ENCODE measurements around the gene TRAK2. TPM values are rescaled to one million over a fixed set of nuclear protein-coding genes. Genes with fewer than 3 reads are reported as not detected.

TRAK2 gene
- total RNA-seq, 1 experiment from 2014 or later: 12.8 TPM

DNA sequence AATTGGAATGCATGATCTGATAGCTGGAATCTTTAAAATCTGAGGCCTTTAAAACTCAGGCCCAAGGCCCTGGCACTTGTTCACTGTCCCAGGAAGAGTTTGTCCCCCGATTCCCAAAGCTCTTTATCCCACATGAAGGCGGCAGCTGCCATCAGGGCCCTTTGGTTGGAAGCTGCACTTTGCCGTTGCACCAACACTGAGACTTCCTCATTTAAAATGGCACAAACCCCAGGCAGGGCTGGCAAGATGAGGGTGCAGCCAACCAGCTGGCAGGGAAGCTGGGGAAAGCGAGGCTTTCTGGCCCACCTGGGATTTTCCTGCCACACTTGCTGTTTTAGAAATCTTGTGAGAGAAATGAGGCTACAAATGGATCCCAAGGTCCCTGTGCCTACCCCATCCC, 100.4 kb downstream of the TRAK2 start (continued):
- TF ChIP-seq, protein P1, sequence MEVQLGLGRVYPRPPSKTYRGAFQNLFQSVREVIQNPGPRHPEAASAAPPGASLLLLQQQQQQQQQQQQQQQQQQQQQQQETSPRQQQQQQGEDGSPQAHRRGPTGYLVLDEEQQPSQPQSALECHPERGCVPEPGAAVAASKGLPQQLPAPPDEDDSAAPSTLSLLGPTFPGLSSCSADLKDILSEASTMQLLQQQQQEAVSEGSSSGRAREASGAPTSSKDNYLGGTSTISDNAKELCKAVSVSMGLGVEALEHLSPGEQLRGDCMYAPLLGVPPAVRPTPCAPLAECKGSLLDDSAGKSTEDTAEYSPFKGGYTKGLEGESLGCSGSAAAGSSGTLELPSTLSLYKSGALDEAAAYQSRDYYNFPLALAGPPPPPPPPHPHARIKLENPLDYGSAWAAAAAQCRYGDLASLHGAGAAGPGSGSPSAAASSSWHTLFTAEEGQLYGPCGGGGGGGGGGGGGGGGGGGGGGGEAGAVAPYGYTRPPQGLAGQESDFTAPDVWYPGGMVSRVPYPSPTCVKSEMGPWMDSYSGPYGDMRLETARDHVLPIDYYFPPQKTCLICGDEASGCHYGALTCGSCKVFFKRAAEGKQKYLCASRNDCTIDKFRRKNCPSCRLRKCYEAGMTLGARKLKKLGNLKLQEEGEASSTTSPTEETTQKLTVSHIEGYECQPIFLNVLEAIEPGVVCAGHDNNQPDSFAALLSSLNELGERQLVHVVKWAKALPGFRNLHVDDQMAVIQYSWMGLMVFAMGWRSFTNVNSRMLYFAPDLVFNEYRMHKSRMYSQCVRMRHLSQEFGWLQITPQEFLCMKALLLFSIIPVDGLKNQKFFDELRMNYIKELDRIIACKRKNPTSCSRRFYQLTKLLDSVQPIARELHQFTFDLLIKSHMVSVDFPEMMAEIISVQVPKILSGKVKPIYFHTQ (CRISPR knock-in tag; IDR thresholded peaks at IDR 0.05): no peak
- no peak for TF ChIP-seq TEAD4 (CRISPR knock-in tag; IDR thresholded peaks at IDR 0.05)
- no peak for TF ChIP-seq ZNF416 (CRISPR knock-in tag; IDR thresholded peaks at IDR 0.05)
- no peak for TF ChIP-seq TEAD1 (CRISPR knock-in tag; IDR thresholded peaks at IDR 0.05)
- no peak for TF ChIP-seq ZNF263 (CRISPR knock-in tag; IDR thresholded peaks at IDR 0.05; ENCODE audit: low read depth)
- no peak for TF ChIP-seq ZNF232 (CRISPR knock-in tag; IDR thresholded peaks at IDR 0.05)
- TF ChIP-seq OVOL2 (CRISPR knock-in tag; IDR thresholded peaks at IDR 0.05; ENCODE audit: borderline replicate concordance): no peak
- no peak for TF ChIP-seq JAZF1 (CRISPR knock-in tag; IDR thresholded peaks at IDR 0.05)
- TF ChIP-seq ZNF138 (CRISPR knock-in tag; conservative IDR thresholded peaks at IDR 0.05): no peak
- TF ChIP-seq GABPB1 (CRISPR knock-in tag; IDR thresholded peaks at IDR 0.05): no peak

DNA sequence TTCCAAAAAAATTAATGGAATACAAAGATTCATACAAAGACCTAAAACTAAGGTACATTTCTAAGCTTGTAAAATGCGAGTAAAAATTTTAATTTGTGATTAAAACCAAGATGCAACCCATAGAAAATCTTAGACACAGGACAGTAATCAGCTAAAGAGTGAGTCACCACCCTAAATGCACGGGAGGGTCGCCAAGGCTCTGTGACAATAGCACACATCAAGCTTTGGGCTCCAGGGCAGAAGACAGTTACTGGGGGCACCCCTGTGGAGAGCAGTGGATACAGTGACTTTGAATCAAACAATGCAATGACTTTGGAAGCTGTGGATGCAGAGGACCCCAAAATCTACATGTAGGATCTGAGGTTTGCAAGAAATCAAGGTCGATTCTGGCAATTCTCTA, 101.7 kb downstream of the TRAK2 start:
- H3K36me3 Mint-ChIP-seq: no peaks in the 10 kb centered on the region
- ChIA-PET POLR2A (no interaction called here), CTCF (interaction anchor here (1.3 to 1.4 kb wide), 2 partner anchors 14 to 117 kb away, joined by 3 read pairs; no protein-coding TSS in a partner anchor)
- TF ChIP-seq, protein P2, sequence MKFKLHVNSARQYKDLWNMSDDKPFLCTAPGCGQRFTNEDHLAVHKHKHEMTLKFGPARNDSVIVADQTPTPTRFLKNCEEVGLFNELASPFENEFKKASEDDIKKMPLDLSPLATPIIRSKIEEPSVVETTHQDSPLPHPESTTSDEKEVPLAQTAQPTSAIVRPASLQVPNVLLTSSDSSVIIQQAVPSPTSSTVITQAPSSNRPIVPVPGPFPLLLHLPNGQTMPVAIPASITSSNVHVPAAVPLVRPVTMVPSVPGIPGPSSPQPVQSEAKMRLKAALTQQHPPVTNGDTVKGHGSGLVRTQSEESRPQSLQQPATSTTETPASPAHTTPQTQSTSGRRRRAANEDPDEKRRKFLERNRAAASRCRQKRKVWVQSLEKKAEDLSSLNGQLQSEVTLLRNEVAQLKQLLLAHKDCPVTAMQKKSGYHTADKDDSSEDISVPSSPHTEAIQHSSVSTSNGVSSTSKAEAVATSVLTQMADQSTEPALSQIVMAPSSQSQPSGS (CRISPR knock-in tag; IDR thresholded peaks at IDR 0.05; ENCODE audit: borderline replicate concordance, low read depth): no peak
- no peak for TF ChIP-seq NFATC4 (CRISPR knock-in tag; IDR thresholded peaks at IDR 0.05)
- TF ChIP-seq HMGA2 (CRISPR knock-in tag; IDR thresholded peaks at IDR 0.05): no peak
- TF ChIP-seq CREM (CRISPR knock-in tag; IDR thresholded peaks at IDR 0.05): no peak
- no peaks in the 10 kb centered on the region for H3K27me3 Mint-ChIP-seq (ENCODE audit: low read depth)
- H3K4me3 Mint-ChIP-seq: no peak overlapping the region
- H3K4me1 Mint-ChIP-seq: no peaks in the 10 kb centered on the region
- H3K9me3 Mint-ChIP-seq: no peaks in the 10 kb centered on the region
- no peak overlapping the region for H3K27ac Mint-ChIP-seq
- no peak for DNase-seq (ENCODE audit: low spot score)
- ATAC-seq: no peak

DNA sequence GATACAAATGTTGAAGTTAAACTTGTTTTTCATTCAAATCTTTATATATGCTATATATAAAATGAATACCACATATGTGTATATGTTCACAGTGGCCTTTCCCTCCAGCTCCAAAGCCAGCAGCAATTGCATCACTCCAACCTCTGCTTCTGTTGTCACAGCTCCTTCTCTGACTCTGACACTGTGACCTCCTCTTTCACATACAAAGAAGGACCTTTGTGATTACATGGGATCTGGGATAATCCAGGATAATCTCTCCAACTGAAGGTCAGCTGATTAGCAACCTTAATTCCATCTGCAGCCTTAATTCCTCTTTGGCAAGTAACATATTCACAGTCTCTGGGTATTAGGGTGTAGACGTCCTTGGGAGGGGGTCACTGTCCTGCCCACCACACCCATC, 102.5 kb downstream of the TRAK2 start:
- Mint-ChIP-seq H3K27ac (no peak overlapping the region), H3K36me3 (no peaks in the 10 kb centered on the region), H3K4me1 (peaks cover under 1% of the 10 kb centered on the region), H3K9me3 (no peaks in the 10 kb centered on the region), H3K27me3 (ENCODE audit: low read depth) (no peaks in the 10 kb centered on the region), H3K4me3 (no peak overlapping the region)
- TF ChIP-seq, protein P3, sequence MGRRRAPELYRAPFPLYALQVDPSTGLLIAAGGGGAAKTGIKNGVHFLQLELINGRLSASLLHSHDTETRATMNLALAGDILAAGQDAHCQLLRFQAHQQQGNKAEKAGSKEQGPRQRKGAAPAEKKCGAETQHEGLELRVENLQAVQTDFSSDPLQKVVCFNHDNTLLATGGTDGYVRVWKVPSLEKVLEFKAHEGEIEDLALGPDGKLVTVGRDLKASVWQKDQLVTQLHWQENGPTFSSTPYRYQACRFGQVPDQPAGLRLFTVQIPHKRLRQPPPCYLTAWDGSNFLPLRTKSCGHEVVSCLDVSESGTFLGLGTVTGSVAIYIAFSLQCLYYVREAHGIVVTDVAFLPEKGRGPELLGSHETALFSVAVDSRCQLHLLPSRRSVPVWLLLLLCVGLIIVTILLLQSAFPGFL (CRISPR knock-in tag; IDR thresholded peaks at IDR 0.05; ENCODE audit: borderline replicate concordance): no peak
- TF ChIP-seq CREB1 (CRISPR knock-in tag; IDR thresholded peaks at IDR 0.05) (no peak), OVOL2 (CRISPR knock-in tag; IDR thresholded peaks at IDR 0.05; ENCODE audit: borderline replicate concordance) (no peak)
- TF ChIP-seq, protein P4, sequence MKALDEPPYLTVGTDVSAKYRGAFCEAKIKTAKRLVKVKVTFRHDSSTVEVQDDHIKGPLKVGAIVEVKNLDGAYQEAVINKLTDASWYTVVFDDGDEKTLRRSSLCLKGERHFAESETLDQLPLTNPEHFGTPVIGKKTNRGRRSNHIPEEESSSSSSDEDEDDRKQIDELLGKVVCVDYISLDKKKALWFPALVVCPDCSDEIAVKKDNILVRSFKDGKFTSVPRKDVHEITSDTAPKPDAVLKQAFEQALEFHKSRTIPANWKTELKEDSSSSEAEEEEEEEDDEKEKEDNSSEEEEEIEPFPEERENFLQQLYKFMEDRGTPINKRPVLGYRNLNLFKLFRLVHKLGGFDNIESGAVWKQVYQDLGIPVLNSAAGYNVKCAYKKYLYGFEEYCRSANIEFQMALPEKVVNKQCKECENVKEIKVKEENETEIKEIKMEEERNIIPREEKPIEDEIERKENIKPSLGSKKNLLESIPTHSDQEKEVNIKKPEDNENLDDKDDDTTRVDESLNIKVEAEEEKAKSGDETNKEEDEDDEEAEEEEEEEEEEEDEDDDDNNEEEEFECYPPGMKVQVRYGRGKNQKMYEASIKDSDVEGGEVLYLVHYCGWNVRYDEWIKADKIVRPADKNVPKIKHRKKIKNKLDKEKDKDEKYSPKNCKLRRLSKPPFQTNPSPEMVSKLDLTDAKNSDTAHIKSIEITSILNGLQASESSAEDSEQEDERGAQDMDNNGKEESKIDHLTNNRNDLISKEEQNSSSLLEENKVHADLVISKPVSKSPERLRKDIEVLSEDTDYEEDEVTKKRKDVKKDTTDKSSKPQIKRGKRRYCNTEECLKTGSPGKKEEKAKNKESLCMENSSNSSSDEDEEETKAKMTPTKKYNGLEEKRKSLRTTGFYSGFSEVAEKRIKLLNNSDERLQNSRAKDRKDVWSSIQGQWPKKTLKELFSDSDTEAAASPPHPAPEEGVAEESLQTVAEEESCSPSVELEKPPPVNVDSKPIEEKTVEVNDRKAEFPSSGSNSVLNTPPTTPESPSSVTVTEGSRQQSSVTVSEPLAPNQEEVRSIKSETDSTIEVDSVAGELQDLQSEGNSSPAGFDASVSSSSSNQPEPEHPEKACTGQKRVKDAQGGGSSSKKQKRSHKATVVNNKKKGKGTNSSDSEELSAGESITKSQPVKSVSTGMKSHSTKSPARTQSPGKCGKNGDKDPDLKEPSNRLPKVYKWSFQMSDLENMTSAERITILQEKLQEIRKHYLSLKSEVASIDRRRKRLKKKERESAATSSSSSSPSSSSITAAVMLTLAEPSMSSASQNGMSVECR (CRISPR knock-in tag; IDR thresholded peaks at IDR 0.05; ENCODE audit: borderline replicate concordance): no peak
- ChIA-PET POLR2A (no interaction called here), CTCF (interaction anchor here (1.4 kb wide), 1 partner anchor 15 kb away, joined by 3 read pairs; no protein-coding TSS in a partner anchor)
- ATAC-seq (no peak), DNase-seq (ENCODE audit: low spot score) (no peak)

All from WTC11 (cell line).